GM20431 (cell line): ENCODE results near the gene ADGRG6.

Source experiments
- in situ Hi-C: fragments of 300-500 bp; cut with MseI, MboI; formaldehyde crosslinking; loops from one replicate; pipeline ENCODE4 v1.15.0; 2020; ENCODE audit warnings: low sequenced_read_pairs; ENCODE audit not compliant: unreplicated experiment

Gene ADGRG6

GRCh38 chr6:142398353-142398752 lies 96.5 kb downstream of the ADGRG6 start:
- in situ Hi-C loops, result loop anchor here (25.0 kb wide), 1 partner anchor 261 kb away; the partner anchor contains the start of genes GJE1, NMBR and VTA1

GRCh38 chr6:142399739-142400138 lies 97.9 kb downstream of the ADGRG6 start:
- in situ Hi-C loops, result loop anchor here (25.0 kb wide), 1 partner anchor 262 kb away; the partner anchor contains the start of genes GJE1, NMBR and VTA1

DNA sequence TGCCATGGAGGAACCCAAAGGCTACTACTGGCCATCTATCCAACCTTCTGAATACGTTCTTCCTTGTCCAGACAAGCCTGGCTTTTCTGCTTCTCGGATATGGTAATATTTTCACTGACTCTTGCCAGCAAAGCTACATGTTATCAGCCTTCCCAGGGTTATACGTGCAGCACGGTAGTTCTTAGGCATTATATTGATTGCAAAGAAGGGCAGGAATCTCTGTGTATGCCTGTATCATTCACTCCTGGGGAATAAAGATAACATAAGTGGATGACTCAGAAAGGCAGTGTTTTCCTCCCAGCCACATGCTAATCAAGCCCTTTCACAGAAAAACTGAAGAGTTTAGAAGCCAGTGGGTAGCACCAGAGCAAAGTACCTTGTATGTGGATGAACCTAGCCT lies 98.7 kb downstream of the ADGRG6 start:
- in situ Hi-C loops, result no loop called here

- in situ Hi-C loops, result no loop called here
Measured at GRCh38 chr6:142401838-142402237, 100.0 kb downstream of the ADGRG6 start.

DNA sequence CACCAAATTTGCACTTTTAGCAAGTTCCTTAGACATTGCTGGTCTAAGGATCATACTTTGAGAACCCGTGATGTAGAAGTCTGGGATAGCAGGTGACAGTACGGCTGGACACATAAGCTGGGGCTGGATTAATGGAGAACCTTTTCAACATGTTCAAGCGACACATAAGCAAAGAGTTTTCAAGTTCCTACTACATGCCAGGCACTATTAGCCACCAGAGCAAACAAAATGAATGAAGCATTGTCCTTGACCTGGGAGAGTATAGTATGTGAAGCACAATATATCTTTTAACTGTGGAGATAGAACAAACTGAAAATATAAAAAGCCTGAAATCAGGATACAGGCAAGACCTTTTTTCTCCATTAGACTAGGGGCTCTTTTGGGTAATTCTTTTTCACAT lies 102.9 kb downstream of the ADGRG6 start:
- in situ Hi-C loops, result no loop called here

- in situ Hi-C loops, result no loop called here
Measured at GRCh38 chr6:142406131-142406530, 104.3 kb downstream of the ADGRG6 start.

- in situ Hi-C loops, result no loop called here
Measured at GRCh38 chr6:142407685-142408273, 106.0 kb downstream of the ADGRG6 start.

GRCh38 chr6:142408409-142408808 lies 106.6 kb downstream of the ADGRG6 start:
- in situ Hi-C loops, result no loop called here

GRCh38 chr6:142409794-142410193 lies 108.0 kb downstream of the ADGRG6 start:
- in situ Hi-C loops, result no loop called here

- in situ Hi-C loops, result no loop called here
Measured at GRCh38 chr6:142411145-142411544, 109.3 kb downstream of the ADGRG6 start.

DNA sequence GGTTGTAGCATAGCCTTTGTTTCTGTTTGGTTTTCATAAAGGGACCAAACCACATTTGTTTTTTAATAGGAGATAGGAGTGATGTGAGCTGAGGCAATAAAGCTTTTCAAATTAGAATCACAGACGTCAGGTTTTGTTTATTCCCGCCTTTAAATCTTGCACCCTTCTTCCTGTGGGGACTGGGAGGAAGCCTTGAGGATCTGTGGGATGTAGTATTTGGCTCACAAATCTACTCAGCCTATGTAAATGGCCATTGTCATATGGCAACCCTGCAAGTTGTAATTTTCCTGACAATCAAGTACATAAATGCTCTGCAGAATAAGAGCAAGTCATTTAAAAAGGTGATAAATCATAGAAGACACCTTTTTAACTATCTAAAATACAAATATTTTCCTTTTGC lies 110.4 kb downstream of the ADGRG6 start:
- in situ Hi-C loops, result no loop called here

- in situ Hi-C loops, result no loop called here
Measured at GRCh38 chr6:142412658-142413057, 110.9 kb downstream of the ADGRG6 start.

DNA sequence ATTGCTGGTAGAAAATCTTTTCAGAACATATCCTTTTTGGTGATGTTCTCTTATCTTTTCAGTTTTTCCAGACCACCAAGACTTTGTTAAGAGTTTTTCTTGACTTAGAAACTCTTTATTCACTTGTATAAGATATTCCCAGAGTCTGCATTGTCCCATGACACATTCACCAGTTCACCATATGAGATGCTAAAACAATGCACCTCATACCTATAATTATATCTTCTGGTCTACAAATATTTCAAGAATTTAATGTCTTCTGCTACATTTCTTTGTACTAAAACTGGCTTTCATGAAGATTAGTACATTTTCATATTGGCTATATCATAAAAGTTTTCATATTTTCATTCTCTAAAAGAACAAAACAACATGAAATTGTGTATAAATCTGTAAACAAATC lies 111.3 kb downstream of the ADGRG6 start:
- in situ Hi-C loops, result no loop called here

- in situ Hi-C loops, result no loop called here
Measured at GRCh38 chr6:142414462-142415250, 112.8 kb downstream of the ADGRG6 start.

GRCh38 chr6:142416179-142416578 lies 114.4 kb downstream of the ADGRG6 start:
- in situ Hi-C loops, result no loop called here

- in situ Hi-C loops, result no loop called here
Measured at GRCh38 chr6:142416686-142417085, 114.9 kb downstream of the ADGRG6 start.

DNA sequence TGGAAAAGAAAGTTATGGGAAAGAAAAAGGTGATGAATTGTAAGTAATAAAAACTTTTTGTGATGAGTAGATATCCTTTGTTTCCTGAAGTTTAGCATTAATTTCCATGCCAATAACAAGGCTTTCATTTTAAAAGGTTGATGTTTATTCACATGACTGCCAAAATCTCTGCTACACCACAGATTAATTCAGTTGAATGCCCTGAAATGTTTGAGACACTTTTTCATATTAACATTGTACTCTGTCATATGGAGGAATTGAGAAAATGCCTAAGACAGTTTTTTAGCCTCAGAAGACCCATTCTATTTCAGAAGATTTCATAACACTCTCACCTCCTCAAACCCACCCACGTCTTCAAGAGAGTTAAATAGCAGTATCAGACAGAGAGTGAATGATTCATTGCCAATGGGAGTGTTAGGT lies 115.5 kb downstream of the ADGRG6 start:
- in situ Hi-C loops, result no loop called here

- in situ Hi-C loops, result no loop called here
Measured at GRCh38 chr6:142419071-142419470, 117.3 kb downstream of the ADGRG6 start.

DNA sequence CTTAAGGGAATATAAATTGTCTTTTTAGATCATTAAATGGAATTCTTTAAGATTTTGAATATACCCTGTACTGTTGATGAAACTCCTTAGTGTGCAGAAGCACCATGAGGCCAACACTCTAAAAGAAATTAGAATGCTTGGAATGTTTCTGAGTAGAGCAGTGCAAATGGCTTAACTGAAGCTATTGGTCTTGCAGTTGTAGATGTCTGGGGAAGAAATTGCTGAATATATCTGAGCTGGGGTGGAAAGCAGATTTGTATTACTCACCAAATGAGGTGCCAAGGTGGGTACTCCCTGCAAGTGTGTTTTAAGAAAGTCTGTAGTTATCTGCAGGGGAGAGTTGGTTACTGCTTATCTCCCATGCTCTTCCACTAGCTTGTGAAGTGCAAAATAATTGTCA lies 119.0 kb downstream of the ADGRG6 start:
- in situ Hi-C loops, result no loop called here

DNA sequence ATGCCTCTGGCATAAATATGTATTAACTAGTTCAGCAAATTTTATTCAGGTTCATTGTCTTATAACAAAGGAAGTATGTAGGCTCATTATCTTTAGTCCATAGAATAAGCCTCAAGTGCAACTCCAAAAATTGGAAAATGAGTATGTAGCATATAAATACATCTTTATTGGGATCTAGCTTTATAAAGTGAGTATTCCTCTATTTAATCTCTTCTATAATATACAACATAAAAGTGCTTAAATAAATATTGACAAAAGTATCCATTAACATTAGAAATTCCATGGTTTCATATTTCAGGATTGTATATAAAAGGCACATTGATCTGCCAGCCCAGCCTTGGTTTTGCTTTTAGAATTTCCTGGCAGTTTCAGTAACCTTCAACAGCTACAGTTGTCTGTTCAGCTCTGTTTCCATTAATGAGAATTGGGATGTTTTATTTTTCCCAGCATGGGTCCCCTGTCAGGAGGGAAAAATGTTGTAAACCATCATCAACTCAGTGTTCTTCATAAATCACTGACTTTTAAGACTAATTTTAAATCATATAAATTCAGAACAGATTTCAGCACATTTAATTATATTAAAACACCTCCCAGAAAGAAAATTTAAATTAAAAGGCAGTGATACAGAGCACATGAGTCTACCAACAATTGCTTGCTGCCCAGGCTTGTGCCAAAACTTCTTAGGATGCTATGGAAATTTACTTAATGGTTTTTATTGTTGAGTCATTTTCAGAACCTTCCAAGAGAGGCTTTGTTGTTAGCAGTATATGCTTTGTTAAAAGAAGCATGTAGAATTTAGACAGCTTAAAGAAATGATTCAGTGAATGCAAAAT lies 119.7 kb downstream of the ADGRG6 start:
- in situ Hi-C loops, result no loop called here
